Fibroblast of skin of abdomen (primary cell): Measurements from ENCODE around the gene GPR18.
"Not testable (repeated sequence)": the region's sequence is repeated elsewhere in the genome, so short reads cannot be mapped to it uniquely, and the experiment has no call there.

Experiments
- DNase-seq: peaks from one replicate; pipeline ENCODE4 v3.0.0-alpha.2; 2013

Gene GPR18

DNA sequence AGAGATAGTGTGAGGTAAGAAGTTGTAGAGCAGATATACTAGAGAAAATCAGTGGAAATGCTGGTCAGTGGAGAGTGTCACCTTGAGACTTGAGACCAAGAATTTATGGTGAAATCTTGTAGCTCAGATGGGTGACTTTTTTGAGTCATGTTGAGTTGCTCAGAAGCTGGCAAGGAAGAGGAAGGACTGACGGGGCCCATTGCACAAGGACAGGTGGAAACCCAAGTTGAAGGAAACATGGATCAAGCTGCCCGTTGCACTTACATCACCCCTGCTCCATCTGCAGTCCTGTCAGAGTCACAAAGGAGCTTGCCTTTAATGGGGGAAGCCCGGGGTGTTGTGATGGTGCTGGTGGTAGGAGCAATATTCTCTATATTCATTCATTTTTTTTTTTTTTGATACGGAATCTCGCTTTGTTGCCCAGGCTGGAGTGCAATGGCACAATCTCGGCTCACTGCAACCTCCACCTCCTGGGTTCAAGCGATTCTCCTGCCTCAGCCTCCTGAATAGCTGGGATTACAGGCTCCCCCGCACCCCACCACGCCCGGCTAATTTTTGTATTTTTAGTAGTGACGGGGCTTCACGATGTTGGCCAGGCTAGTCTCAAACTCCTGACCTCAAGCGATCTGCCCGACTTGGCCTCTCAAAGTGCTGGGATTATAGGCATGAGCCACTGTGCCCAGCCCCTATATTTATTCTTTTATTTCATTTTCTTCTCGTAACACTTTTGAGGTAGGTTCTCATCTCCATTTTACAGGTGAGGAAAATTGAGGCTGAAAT lies 30.1 kb downstream of the GPR18 start:
- DNase-seq = no peak

DNA sequence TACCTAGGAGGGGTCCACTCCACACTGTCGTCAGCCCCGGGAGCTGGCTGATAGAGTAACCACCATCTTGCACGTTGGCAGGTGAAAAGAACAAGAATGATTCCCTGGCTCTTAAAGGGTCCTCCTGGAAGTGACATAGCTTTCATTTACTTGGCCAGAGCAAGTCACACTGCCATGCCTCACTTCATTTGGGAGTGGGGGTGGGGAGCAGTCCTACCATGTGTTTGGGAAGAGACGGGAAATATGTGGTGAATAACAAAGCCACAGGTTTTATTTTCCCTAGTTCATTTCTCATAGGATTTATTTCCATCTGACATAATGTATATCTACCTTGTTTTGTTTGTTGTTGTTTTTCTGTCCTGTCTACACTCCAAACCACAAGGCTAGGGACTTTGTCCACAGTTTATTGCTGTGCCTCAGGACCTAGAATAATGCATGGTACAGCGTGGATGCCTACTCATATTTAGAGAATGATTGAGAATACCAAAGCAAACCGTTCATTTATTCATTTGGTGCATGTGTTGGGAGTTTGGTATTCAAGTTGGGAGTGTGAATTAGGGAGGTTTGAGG lies 30.8 kb downstream of the GPR18 start:
- no peak for DNase-seq

DNA sequence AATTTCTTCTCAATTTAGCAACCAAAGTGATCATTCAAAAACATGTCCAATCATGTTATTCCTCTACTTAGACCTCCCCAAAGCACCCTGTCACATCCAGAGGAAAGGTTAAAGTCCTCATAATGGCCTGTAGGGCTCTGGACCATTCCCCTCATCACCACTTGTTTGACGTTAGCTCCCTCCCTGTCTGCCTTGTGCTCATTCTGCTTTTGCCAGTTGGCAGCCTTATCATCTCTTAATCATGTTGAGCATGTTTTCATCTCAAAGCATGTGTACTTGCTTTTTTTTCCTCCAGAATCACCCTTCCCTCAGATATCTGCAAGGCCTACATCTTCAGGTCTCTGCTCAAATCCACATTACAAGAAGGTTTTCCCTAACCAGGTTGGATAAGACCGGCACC lies 31.7 kb downstream of the GPR18 start:
- no peak for DNase-seq

DNA sequence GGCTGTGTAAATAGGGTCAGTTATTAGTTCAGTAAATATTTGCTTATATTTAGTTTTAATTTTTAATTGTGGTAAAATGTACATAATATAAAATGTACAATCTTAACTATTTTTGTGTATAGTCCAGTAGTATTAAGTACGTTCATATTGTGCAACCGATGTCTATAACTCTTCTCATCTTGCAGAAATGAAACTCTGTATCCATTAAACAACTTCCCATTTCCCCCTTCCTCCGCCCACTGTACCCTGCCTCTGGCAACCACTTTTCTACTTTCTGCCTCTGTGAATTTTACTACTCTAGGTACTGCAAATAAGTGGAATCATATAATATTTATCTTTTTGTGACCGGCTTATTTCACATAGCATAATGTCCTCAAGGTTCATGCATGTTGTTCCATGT lies 33.1 kb downstream of the GPR18 start:
- no peak for DNase-seq

DNA sequence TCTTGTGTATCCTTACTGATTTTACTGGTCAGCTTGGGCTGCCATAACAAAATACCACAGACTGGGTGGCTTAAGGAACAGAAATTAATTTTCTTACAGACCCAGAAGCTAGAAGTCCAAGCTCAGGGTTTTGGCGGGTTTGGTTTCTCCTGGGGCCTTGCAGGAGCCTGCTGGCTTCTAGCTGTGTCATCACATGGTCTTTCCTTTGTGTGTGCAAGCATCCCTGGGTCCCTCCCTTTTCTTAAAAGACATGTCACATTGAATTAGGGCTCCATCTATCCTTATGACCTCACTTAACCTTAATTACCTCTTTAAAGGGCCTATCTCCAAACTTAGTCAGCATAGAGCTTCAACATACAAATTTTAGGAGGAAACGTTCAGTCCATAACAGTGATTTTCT lies 34.2 kb downstream of the GPR18 start:
- no peak for DNase-seq

DNA sequence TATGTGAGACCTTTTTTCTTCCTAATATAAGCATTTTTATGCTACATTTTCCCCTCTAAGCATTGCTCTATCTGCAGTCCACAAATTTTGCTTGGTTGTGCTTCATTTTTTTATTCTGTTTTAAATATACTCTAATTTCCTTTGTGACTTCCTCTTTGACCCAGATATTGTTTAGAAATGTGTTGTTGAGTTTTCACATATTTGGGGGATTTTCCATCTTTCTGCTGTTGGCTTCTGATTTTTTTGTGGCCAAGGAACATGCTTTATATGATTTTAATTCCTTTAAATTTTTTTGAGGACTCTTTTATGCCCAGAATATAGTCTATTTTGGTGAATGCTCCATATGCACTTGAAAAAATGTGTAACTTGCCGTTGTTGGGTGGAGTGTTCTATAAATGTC lies 34.6 kb downstream of the GPR18 start:
- no peak for DNase-seq

DNA sequence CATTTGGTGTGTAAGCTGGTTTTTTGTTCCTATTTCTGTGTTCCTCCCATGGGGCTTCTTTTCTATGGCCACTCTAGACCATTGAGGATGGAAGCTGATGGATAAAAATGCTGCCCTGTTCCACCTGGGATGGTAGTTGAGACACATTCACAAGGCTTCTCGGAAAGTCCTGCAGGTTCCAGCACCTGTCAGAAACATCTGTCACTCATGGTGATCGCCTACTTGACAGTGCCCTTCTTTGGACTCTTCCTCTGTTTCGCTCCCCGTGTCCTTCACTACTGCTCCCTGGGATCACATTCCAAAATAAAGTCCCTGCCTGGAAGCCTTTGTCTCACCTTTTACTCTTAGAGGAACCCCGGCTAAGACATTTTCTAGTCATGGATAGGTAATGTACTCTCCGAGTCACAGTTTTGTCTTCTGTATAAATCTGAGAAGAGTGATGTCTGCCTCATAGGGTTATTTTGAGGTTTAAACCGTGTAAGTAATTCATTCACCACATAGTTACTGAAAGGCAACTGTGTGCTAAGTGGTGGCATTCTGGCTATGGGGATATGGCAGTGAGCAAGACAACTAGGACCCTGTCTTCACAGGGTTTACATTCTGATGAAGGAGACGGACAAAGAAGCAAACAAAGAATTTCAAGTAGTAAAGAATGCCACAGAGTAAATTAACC lies 36.5 kb downstream of the GPR18 start:
- no peak for DNase-seq

DNA sequence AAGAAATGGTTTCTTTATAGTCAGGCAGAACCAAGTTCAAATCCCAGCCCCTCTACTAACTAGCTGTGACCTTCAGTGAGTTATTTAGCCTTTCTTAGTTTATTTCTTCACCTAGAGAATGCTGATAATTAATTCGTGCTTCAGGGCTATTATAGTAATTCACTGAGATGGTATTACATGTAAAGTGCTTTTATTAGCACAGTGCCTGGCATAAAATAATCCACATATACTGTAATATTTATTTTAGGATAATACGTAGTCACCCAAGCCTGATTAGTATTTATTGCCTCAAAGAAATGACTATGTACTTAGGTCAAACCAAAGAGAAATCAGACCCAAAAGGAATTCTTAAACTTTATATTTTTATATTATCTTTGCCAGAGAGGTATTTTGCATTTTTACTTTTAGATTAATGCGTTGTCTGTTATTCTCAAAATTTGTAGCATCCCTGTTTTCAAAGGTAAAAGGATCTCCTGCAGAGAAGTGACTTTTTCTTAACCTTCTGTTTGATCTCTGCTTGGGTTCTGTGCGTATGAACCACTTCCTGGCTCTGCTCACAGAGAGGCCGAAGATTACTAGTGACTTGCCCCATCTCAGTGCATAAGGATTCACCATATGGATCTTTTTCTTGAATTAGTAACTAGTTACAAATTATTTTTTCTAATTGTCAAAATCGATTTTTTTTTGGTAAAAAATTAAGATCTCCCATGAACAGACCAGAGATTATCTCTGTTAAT lies 37.8 kb downstream of the GPR18 start:
- DNase-seq = no peak

DNA sequence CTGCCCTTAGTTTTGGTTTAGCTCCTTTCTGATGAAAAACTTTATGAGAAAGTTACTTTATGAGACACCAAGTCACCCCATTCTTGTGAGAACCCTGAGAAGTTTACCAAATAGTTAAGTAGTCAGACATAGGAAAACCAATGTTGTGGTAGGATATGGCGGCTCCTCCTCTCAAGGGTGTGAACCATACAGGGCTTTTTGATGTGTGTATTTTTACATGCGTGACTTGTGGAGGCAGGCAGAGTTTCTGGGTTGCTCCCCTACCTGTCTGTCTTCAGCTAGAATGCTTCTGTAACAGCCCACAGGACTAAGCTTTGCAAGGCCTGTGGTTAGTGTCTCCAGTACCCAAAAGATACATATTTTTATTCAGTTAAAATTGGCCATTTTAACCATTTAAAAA lies 39.2 kb downstream of the GPR18 start:
- DNase-seq = no peak

DNA sequence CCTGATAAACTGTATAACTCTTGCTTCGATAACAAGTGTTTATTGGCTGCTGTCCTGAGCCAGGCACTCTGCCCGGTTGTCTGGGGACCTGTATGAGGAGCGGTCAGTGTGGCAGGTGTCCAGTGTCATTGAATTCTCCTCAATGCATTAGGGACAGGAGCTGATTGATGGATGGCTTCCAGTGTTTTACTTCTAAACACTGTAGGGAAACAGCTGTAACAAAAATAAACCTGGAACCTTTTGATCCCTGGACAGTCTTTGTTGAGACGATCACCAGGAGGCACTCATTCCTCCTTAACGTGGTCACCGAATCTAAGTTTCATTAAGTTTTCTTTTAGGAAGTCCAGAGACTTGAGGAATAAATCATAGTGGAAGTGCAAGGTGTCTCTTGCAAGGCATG lies 39.6 kb downstream of the GPR18 start:
- DNase-seq = no peak

DNA sequence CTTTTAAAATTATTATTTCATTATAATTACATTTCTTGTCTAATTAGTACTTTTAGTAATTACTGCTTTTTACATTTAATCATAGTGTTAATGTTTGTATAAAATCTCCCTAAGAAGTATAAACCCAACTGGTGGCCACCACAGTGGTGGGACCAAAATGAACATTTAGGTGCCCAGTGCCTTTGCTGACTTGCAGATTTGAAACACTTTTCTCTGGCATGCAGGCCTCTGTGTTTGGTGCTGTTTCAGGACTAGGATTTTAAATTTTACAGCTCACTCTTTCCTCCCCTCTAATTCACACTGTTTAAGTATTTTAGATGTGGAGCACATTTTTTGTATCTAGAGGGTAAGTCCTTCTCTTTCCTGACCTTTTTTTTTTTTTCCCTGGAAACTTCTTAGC lies 40.1 kb downstream of the GPR18 start:
- no peak for DNase-seq

DNA sequence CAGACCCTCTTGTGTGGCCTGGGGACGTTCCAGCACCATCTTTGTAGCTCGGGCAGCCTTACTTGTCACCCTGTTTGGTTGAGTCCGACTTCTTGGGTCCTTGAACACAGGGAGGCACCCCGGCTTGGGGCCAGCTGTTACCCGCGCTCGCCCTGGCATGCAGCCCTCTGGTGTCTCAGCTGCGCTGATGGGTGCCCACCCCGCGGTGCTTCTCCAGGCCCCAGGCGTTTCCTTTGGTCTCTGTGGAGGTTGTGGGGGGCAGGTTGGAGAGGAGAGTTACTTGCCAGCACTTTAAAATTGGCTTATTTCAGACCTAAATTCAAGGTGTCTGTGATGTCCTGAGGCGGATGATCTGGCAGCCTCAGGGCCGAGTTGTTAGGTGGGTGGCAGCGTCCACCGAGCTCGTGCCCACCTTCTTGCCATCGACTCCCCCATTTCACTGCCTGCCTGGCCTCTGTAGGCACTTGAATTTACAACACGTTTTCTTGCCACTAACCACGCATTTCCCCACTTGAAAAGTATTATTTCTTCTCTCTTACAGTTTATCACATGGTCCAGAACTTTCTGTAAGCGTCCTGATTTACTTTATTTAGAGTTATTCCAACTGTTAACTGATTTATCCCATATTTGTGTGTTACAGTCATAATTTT lies 40.6 kb downstream of the GPR18 start:
- DNase-seq = no peak

DNA sequence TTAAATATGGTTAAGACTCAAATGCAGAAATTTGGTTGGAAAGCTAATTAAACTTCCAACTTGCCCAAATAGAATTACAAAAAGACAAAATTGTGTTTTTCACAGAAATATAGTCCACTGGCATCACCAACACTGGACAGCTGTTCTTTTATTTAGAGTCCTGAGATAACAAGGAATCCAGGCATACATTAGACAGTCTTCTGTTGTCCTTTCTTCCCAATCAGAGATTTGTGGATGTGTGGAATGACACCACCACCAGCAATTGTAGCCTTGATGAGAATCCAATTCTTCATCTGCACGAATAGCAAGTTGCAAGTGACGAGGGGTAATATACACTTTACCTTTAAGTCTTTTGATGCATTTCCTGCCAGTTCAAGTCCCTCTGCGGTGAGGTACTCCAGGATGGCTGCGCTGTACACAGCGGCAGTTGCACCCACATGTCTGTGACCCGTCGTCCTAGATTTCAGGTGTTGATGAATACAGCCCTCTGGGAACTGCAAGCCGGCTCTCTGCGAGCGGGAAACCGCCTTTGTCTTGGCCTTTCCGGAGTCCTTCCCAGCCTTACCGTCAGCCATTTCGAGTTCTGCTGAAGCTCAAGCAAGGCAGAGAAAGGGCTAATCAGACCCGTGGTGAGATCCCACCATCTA lies 42.9 kb downstream of the GPR18 start:
- no peak for DNase-seq

DNA sequence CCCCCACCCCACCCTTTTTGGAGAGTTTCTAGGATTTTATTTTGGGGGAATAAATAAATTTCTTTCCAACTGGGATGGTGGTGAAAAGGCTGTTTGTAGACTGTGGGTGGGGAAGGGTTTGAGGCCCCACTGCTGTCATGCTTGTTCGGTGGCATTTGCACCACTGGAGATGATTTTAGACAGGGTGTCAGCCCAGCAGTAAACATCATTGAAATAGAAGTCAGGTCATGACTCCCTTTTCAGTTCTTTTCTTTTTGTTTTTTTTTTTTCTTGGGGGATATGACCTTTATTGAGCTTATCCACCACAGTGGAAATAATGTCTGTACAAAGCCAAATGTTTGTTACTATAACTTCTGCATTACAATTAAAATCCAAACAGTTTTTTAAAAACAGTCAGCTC lies 43.4 kb downstream of the GPR18 start:
- DNase-seq = no peak

DNA sequence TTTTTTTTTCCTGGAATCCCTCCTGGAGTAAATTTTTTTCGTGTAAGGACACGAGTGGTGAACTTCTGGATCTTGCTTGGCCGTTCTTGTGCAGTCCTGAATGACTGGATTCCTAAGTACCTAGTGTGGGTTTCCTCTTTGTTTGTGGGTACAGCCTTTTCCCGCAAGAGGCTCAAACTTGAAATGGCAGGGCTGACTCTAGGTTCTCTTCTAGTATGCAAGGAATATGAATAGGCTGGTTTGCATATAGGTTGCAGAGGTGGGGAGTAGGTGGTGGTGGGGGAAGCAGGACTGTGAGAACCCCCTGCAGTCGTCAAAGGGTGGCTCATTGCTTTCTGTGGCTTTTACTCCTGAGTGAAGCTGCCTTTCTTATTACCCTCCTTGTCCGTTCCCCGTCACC lies 43.9 kb downstream of the GPR18 start:
- no peak for DNase-seq

DNA sequence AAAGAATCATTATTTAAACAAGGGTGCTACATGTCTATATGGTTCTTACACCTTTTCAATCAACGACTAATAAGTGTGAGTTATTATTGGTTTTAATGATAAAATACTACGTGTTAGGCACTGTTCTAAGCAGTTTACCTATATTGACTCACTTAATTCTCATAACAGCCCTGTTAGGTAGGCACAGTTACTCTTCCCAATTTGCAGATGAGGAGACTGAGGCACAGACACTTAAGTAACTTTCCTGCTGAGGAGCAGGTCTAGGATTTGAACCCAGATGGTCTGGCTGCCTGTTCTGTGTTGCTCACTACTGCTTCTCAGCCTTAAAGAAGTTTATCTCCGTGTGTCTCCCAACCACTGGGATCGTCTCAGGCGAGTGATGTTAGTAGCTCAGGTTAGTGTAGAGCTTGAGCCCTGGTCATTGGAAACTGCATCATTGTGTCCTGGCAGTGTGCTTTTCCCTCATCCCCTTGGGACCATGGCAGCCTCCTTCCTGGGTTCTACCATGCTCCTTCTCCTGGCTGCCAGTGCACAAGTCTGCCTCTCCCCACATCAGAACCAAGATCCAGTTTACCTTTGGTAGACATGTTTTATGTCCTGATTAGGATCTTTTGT lies 46.7 kb downstream of the GPR18 start:
- DNase-seq = no peak

DNA sequence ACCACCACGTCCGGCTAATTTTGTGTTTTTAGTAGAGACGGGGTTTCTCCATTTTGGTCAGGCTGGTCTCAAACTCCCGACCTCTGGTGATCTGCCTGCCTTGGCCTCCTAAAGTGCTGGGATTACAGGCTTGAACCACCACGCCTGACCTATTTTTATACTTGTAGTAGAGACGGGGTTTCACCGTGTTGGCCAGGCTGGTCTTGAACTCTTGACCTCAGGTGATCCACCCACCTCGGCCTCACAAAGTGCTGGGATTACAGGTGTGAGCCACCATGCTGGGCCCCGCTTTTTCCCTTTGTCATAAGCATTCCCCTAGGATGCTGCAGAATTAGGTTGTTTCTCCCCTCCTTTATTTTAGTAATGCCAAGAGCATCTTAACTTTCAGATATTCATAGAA lies 47.6 kb downstream of the GPR18 start:
- not testable (repeated sequence) for DNase-seq

DNA sequence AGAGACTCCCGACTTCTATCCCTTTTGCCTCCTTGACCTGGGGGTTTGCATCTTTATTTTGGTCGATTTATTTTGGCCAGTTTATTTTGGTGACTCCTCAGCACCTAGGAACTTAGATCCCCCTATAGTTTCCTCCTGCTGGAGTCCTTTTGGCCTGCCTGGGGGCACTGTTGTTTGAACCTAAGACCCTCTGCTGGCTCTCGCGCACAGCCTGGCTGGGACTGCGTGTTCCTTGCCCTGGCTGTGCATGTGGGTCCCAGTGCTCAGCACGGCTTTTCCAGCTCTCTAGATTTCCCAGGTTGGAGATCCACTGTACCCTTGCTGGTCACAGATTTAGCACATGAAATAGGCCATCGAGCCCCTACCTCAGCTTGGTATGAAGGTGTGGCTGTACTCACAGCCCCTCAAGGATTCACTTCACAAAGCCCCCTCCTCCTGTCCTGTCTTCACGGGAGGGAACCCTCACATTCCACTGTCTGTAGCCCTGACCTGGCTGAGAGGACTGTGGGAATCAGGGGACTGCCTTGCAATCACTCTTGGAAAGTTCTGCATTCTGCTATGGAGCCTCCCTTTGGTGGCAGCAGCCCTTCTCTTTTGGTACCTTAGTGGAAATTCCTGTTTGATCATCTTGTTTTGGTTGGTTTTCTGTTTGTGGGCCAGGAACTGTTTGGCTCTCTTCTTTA lies 49.2 kb downstream of the GPR18 start:
- no peak for DNase-seq

DNA sequence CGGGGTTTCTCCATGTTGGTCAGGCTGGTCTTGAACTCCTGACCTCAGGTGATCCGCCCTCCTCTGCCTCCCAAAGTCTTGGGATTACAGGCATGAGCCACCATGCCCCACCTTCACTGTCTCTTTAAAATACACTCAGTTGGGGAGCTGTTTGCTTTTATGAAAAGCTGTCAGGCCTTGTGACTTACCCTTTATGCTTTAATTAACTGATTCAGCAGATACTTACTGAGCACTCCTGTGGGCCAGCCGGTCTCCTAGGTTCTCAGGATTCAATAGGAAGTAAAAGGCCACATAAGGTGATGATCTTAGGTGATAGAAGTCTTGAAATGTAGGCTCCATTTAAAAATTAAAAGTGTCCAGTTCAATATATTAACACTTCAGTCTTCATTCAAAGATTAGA lies 50.0 kb downstream of the GPR18 start:
- no peak for DNase-seq

DNA sequence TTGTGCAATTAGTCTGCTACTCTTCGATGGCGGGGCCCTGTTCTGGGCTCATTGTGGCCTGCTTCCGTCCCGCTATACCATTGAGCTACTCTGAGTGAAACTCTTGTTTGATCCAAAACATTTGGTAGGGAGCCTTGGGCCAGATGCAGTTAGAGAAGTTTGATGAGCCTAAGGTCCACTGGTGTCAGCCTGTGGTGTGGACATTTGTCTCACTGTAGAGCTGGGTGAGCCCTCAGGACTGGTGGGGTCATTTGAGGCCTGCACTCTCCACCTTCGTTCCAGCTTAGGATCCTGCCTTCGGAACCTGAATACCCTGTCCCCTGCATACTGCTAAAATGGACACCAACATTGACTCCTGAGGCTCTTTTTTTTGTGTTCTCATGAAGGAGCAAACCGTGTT lies 50.7 kb downstream of the GPR18 start:
- no peak for DNase-seq

DNA sequence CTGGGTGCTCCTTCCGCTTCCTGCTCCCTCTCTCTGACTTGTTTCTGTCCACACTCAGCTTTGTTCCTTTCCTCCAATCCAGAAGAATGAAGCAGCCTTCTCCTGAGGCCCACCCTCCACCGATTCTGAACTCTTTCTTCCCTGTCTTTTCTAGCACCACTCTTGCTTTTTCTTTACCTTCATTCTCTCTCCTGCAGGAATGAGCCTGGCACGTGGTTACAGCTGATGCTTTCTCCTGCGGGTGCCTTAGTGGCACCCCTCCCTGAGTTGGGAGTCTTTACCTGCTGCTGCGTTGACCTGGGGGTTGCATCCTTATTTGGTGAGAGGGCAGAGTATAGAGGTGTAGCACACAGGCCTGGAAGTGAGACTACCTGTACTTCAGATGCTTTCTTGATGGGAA lies 51.3 kb downstream of the GPR18 start:
- no peak for DNase-seq
